Stimulated activated CD4-positive, alpha-beta T cell treated with anti-CD3 and anti-CD28 coated beads, TNF-alpha, amount 100 ng/mL, for 24 hours (primary cell): ENCODE results near the gene DUSP3.

Source experiments
- DNase-seq, 3 experiments: peaks; one replicate each; pipeline ENCODE4 v3.0.0-alpha.2; 2020; ENCODE audit warnings: low read depth in 3 of 3

The DUSP3 gene

GRCh38 chr17:43768943-43769342 lies 9.8 kb downstream of the DUSP3 start:
- DNase-seq, result no peak

GRCh38 chr17:43768382-43768781 lies 10.4 kb downstream of the DUSP3 start:
- no peak for DNase-seq

GRCh38 chr17:43767713-43768059 lies 11.1 kb downstream of the DUSP3 start:
- DNase-seq, result no peak

GRCh38 chr17:43767053-43767712 lies 11.6 kb downstream of the DUSP3 start:
- DNase-seq, result no peak

GRCh38 chr17:43766413-43767052 lies 12.2 kb downstream of the DUSP3 start:
- peak in 2 of 3 experiments; percentile 25 to 33 for DNase-seq

GRCh38 chr17:43760254-43760852 lies 18.4 kb downstream of the DUSP3 start:
- DNase-seq, result peak; percentile 78 to 92 (median 90)

- no peak for DNase-seq
Observed at GRCh38 chr17:43759836-43760235, 18.9 kb downstream of the DUSP3 start.

GRCh38 chr17:43758497-43759174 lies 20.1 kb downstream of the DUSP3 start, which contains the start of gene SOST:
Gene SOST (minus strand): TSS chr17:43758791. CDS start chr17:43758741, 50 bp downstream.
- no peak for DNase-seq

GRCh38 chr17:43758086-43758485 lies 20.7 kb downstream of the DUSP3 start:
- no peak for DNase-seq

GRCh38 chr17:43757171-43757660 lies 21.6 kb downstream of the DUSP3 start:
- DNase-seq, result no peak

GRCh38 chr17:43756201-43756600 lies 22.6 kb downstream of the DUSP3 start:
- DNase-seq, result no peak

GRCh38 chr17:43755389-43755875 lies 23.3 kb downstream of the DUSP3 start:
- DNase-seq, result peak in 1 of 3 experiments; percentile 11

GRCh38 chr17:43754947-43755346 lies 23.8 kb downstream of the DUSP3 start:
- no peak for DNase-seq

GRCh38 chr17:43753493-43754129 lies 25.2 kb downstream of the DUSP3 start:
- DNase-seq, result no peak

GRCh38 chr17:43750153-43750552 lies 28.6 kb downstream of the DUSP3 start:
- DNase-seq, result no peak

- no peak for DNase-seq
Observed at GRCh38 chr17:43745541-43745940, 33.2 kb downstream of the DUSP3 start.

GRCh38 chr17:43741636-43742035 lies 37.1 kb downstream of the DUSP3 start:
- no peak for DNase-seq

GRCh38 chr17:43740541-43740940 lies 38.2 kb downstream of the DUSP3 start:
- no peak for DNase-seq

- DNase-seq, result no peak
Observed at GRCh38 chr17:43737722-43738121, 41.1 kb downstream of the DUSP3 start.

- DNase-seq, result no peak
Observed at GRCh38 chr17:43736389-43736788, 42.4 kb downstream of the DUSP3 start.

GRCh38 chr17:43734376-43734775 lies 44.4 kb downstream of the DUSP3 start:
- DNase-seq, result no peak

GRCh38 chr17:43733956-43734355 lies 44.8 kb downstream of the DUSP3 start:
- DNase-seq, result no peak
